ENCODE data around the gene DPP10. TPM values are rescaled to one million over a fixed set of nuclear protein-coding genes. Genes with fewer than 3 reads are reported as not detected.

Gene DPP10
- total RNA-seq, 1 donor from 2014 or later = not detected

DNA sequence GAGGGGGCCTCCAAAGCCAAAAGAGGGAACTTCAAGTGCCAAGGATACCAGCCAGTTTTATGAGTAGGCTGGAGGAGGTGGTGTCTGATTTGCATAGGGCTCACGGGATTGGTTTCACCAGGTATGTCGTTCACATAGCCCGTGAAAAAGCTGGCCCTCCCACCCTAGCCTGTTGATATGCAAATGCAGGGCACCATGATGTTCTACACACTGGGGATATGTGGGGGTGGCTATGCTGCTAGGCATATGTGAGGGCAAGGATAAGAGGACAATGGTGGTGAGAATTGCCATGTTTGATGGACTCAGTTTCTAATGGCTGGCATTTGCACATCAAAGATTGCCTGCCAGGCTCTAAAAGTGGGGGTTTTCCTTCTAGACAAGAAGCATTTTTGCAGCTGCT, 378.6 kb downstream of the DPP10 start:
- Mint-ChIP-seq H3K4me3 (no peak overlapping the region), H3K27ac (no peak overlapping the region), H3K4me1 (ENCODE audit: low read depth) (no peaks in the 10 kb centered on the region), H3K9me3 (peaks cover 12% of the 10 kb centered on the region), H3K27me3 (ENCODE audit: insufficient read depth) (no peaks in the 10 kb centered on the region), H3K36me3 (ENCODE audit: low read depth) (no peaks in the 10 kb centered on the region)
- intact Hi-C loops (cut with micrococcal nuclease) = no loop called here
- DNase-seq (ENCODE audit: low spot score) = no peak

DNA sequence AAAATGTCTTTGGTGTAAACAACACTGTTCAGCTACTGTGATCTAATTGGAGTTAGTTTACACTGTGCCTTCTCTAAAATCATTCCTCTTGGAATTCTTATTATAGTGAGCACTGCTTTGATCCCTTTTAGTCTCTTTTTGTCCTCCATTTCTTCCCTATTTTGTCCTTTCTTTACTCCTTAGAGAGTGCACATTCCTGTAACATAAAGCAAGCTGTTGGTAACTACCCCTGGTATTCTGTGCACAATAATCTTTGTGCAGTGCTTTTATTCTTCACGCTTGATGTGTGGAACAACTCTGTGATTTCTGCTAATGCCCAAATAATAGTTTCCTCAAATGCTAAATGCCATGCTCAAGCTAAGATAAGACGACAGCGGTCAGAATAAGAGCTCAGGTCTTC, 401.5 kb downstream of the DPP10 start:
- Mint-ChIP-seq H3K4me1 (ENCODE audit: low read depth) (no peaks in the 10 kb centered on the region), H3K27ac (no peak overlapping the region), H3K36me3 (ENCODE audit: low read depth) (no peaks in the 10 kb centered on the region), H3K9me3 (no peaks in the 10 kb centered on the region), H3K27me3 (ENCODE audit: insufficient read depth) (no peaks in the 10 kb centered on the region), H3K4me3 (no peak overlapping the region)
- DNase-seq (ENCODE audit: low spot score) = no peak
- intact Hi-C loops (cut with micrococcal nuclease) = no loop called here

DNA sequence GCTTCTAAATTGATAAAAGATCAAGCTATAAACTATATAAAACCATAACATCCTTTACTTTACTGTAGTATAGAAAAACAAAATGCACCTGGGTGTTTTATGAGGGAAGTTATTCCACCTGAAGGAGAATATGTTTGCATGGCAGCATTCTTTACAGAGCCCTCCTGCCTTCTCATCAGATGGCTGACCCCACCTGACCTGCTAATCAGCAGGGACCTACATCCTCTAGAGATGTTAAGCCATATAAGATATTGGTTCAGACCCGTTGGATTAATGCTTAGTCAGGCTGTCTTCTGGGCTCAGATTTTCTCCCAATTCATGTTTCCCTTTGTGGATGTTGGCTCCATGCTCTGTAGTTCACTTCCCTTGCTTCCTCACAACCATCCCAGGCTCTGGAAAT, 414.8 kb downstream of the DPP10 start:
- Mint-ChIP-seq H3K4me3 (no peak overlapping the region), H3K4me1 (ENCODE audit: low read depth) (no peaks in the 10 kb centered on the region), H3K27me3 (ENCODE audit: insufficient read depth) (no peaks in the 10 kb centered on the region), H3K36me3 (ENCODE audit: low read depth) (no peaks in the 10 kb centered on the region), H3K27ac (no peak overlapping the region), H3K9me3 (peaks cover 3% of the 10 kb centered on the region)
- DNase-seq (ENCODE audit: low spot score) = no peak
- intact Hi-C loops (cut with micrococcal nuclease) = no loop called here

GRCh38 chr2:114859726-114860510, 417.5 kb downstream of the DPP10 start:
- intact Hi-C loops (cut with micrococcal nuclease) = no loop called here
- DNase-seq (ENCODE audit: low spot score) = no peak
- H3K4me3 Mint-ChIP-seq = no peak overlapping the region
- H3K27ac Mint-ChIP-seq = no peak overlapping the region
- peaks cover 2% of the 10 kb centered on the region for H3K27me3 Mint-ChIP-seq (ENCODE audit: insufficient read depth)
- H3K36me3 Mint-ChIP-seq (ENCODE audit: low read depth) = no peaks in the 10 kb centered on the region
- H3K9me3 Mint-ChIP-seq = peaks cover 3% of the 10 kb centered on the region
- H3K4me1 Mint-ChIP-seq (ENCODE audit: low read depth) = no peaks in the 10 kb centered on the region

GRCh38 chr2:114862243-114862642, 419.8 kb downstream of the DPP10 start:
- no peaks in the 10 kb centered on the region for H3K9me3 Mint-ChIP-seq
- no peak for DNase-seq (ENCODE audit: low spot score)
- no peaks in the 10 kb centered on the region for H3K36me3 Mint-ChIP-seq (ENCODE audit: low read depth)
- no peaks in the 10 kb centered on the region for H3K4me1 Mint-ChIP-seq (ENCODE audit: low read depth)
- no peak overlapping the region for H3K27ac Mint-ChIP-seq
- no peak overlapping the region for H3K4me3 Mint-ChIP-seq
- peaks cover 2% of the 10 kb centered on the region for H3K27me3 Mint-ChIP-seq (ENCODE audit: insufficient read depth)
- intact Hi-C loops (cut with micrococcal nuclease) = no loop called here

DNA sequence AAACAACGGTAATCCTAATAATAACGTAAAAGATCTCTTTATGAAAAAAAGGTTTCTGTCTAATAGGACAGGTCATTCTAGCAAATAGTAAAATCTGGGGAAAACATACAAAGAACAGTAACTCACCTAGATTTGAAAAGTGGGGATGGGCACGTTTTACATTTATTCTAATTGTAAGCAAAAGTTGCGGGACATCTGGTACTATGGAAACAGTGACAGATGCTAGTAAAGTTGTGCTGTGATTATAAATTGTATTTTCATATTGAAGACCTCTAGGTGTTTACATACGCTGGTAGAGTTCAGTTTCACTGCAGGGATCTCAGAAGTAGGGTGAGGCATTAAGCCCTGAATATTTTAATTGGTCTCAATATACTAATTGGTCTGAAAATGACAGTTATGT, 422.5 kb downstream of the DPP10 start:
- Mint-ChIP-seq H3K4me1 (ENCODE audit: low read depth) (no peaks in the 10 kb centered on the region), H3K9me3 (no peaks in the 10 kb centered on the region), H3K27me3 (ENCODE audit: insufficient read depth) (peaks cover 2% of the 10 kb centered on the region), H3K27ac (no peak overlapping the region), H3K36me3 (ENCODE audit: low read depth) (no peaks in the 10 kb centered on the region), H3K4me3 (no peak overlapping the region)
- intact Hi-C loops (cut with micrococcal nuclease) = no loop called here
- no peak for DNase-seq (ENCODE audit: low spot score)

- H3K4me1 Mint-ChIP-seq (ENCODE audit: low read depth) = no peaks in the 10 kb centered on the region
- H3K27ac Mint-ChIP-seq = no peak overlapping the region
- H3K4me3 Mint-ChIP-seq = no peak overlapping the region
- intact Hi-C loops (cut with micrococcal nuclease) = no loop called here
- H3K9me3 Mint-ChIP-seq = no peaks in the 10 kb centered on the region
- H3K27me3 Mint-ChIP-seq (ENCODE audit: insufficient read depth) = no peaks in the 10 kb centered on the region
- DNase-seq (ENCODE audit: low spot score) = no peak
- no peaks in the 10 kb centered on the region for H3K36me3 Mint-ChIP-seq (ENCODE audit: low read depth)
Measured at GRCh38 chr2:114880046-114880445, 437.6 kb downstream of the DPP10 start.

- no peak overlapping the region for H3K4me3 Mint-ChIP-seq
- H3K36me3 Mint-ChIP-seq (ENCODE audit: low read depth) = no peaks in the 10 kb centered on the region
- peaks cover 3% of the 10 kb centered on the region for H3K9me3 Mint-ChIP-seq
- H3K27ac Mint-ChIP-seq = no peak overlapping the region
- H3K27me3 Mint-ChIP-seq (ENCODE audit: insufficient read depth) = no peaks in the 10 kb centered on the region
- DNase-seq (ENCODE audit: low spot score) = no peak
- intact Hi-C loops (cut with micrococcal nuclease) = no loop called here
- no peaks in the 10 kb centered on the region for H3K4me1 Mint-ChIP-seq (ENCODE audit: low read depth)
Measured at GRCh38 chr2:114919985-114920384, 477.5 kb downstream of the DPP10 start.

DNA sequence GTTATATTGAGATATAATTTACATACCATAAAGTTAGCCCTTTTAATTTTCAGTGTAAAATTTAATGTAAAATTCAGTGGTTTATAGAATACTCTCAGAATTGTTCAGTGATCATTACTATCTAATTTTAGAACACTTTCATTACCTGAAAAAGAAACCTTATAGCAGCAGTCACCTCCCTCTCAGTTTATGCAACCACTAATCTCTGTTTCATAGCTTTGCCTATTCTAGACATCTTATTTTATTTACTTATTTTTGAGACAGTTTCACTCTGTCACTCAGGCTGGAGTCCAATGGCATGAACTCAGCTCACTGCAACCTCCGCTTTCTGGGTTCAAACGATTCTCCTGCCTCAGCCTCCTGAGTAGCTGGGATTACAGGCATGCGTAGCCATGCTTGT, 479.6 kb downstream of the DPP10 start:
- peaks cover under 1% of the 10 kb centered on the region for H3K9me3 Mint-ChIP-seq
- H3K27ac Mint-ChIP-seq = no peak overlapping the region
- no peaks in the 10 kb centered on the region for H3K36me3 Mint-ChIP-seq (ENCODE audit: low read depth)
- intact Hi-C loops (cut with micrococcal nuclease) = no loop called here
- DNase-seq (ENCODE audit: low spot score) = no peak
- H3K4me1 Mint-ChIP-seq (ENCODE audit: low read depth) = no peaks in the 10 kb centered on the region
- no peaks in the 10 kb centered on the region for H3K27me3 Mint-ChIP-seq (ENCODE audit: insufficient read depth)
- no peak overlapping the region for H3K4me3 Mint-ChIP-seq

- H3K36me3 Mint-ChIP-seq (ENCODE audit: low read depth) = no peaks in the 10 kb centered on the region
- no peak overlapping the region for H3K4me3 Mint-ChIP-seq
- intact Hi-C loops (cut with micrococcal nuclease) = no loop called here
- DNase-seq (ENCODE audit: low spot score) = no peak
- no peaks in the 10 kb centered on the region for H3K4me1 Mint-ChIP-seq (ENCODE audit: low read depth)
- H3K9me3 Mint-ChIP-seq = peaks cover 12% of the 10 kb centered on the region
- H3K27ac Mint-ChIP-seq = no peak overlapping the region
- no peaks in the 10 kb centered on the region for H3K27me3 Mint-ChIP-seq (ENCODE audit: insufficient read depth)
Measured at GRCh38 chr2:114925296-114926255, 483.1 kb downstream of the DPP10 start.

- Mint-ChIP-seq H3K4me3 (no peak overlapping the region), H3K4me1 (ENCODE audit: low read depth) (no peaks in the 10 kb centered on the region), H3K27me3 (ENCODE audit: insufficient read depth) (no peaks in the 10 kb centered on the region), H3K27ac (no peak overlapping the region), H3K9me3 (peaks cover 12% of the 10 kb centered on the region), H3K36me3 (ENCODE audit: low read depth) (no peaks in the 10 kb centered on the region)
- intact Hi-C loops (cut with micrococcal nuclease) = no loop called here
- no peak for DNase-seq (ENCODE audit: low spot score)
Measured at GRCh38 chr2:114926303-114926702, 483.9 kb downstream of the DPP10 start.

- H3K4me3 Mint-ChIP-seq = no peak overlapping the region
- no peaks in the 10 kb centered on the region for H3K27me3 Mint-ChIP-seq (ENCODE audit: insufficient read depth)
- H3K27ac Mint-ChIP-seq = no peak overlapping the region
- no peaks in the 10 kb centered on the region for H3K4me1 Mint-ChIP-seq (ENCODE audit: low read depth)
- no peaks in the 10 kb centered on the region for H3K36me3 Mint-ChIP-seq (ENCODE audit: low read depth)
- H3K9me3 Mint-ChIP-seq = peaks cover 12% of the 10 kb centered on the region
- intact Hi-C loops (cut with micrococcal nuclease) = no loop called here
- no peak for DNase-seq (ENCODE audit: low spot score)
Measured at GRCh38 chr2:114929225-114929624, 486.8 kb downstream of the DPP10 start.

DNA sequence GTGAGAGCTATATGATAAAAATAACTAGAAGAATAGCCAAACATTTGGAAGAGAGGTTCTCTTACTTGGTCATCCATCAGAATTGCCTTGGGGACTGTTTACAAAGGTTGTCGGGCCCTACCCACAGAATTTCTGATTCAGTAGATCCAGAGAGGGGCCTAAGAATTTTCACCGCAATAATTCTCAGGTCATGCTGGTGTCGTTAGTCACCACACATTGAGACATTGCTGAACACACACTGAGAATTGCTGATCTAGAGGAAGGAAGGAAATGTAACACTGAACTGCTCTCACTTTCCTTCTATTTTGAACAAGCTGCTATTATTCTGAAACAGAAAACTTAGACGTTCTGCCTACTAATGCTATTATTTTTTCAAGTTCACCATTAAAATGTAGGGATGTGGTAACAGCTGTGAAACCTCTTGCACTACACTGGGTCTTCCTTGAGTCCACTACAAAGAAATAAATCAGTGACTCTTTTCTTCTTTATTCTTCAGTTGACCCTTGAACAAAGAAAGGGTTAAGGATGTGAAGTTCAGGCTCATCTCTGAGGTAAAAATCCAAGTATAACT, 491.3 kb downstream of the DPP10 start:
- intact Hi-C loops (cut with micrococcal nuclease) = no loop called here
- peaks cover 8% of the 10 kb centered on the region for H3K9me3 Mint-ChIP-seq
- no peaks in the 10 kb centered on the region for H3K36me3 Mint-ChIP-seq (ENCODE audit: low read depth)
- H3K27ac Mint-ChIP-seq = no peak overlapping the region
- no peak overlapping the region for H3K4me3 Mint-ChIP-seq
- DNase-seq (ENCODE audit: low spot score) = no peak
- H3K27me3 Mint-ChIP-seq (ENCODE audit: insufficient read depth) = no peaks in the 10 kb centered on the region
- H3K4me1 Mint-ChIP-seq (ENCODE audit: low read depth) = no peaks in the 10 kb centered on the region

Data from activated T-helper 1 cell treated with anti-CD3 and anti-CD28 coated beads, Interleukin-12 subunit alpha, Interleukin-12 subunit beta, Interleukin-2, Interleukin-4 antibody, amounts not matched to agents 30 ng/mL and 10 ng/mL and 1 ng/mL, durations not matched to agents 14 hours and 24 hours and 36 hours (primary cell).